OCI-LY1 (cell line): ENCODE data around the gene INHBC.

Source experiments
- H2AFZ ChIP-seq: fragments of 200-600 bp; sonication (generic), shearing (Covaris generic); 2 replicates; pipeline ENCODE4 v1.6.0; 2014; ENCODE audit warnings: antibody characterized with exemption, mild to moderate bottlenecking, low read length
- H3F3A ChIP-seq: fragments of 200-600 bp; sonication (generic), shearing (Covaris generic); 2 replicates; pipeline ENCODE4 v1.6.0; 2014; ENCODE audit warnings: mild to moderate bottlenecking, antibody characterized with exemption, low read length, moderate library complexity; ENCODE audit not compliant: insufficient read depth
- H3K27ac ChIP-seq: fragments of 200-600 bp; sonication (generic); 2 replicates; pipeline ENCODE4 v1.5.1; 2014; ENCODE audit warnings: low read length, mixed run types, mild to moderate bottlenecking, low read depth; ENCODE audit not compliant: poor library complexity, severe bottlenecking
- H3K27me3 ChIP-seq: fragments of 200-600 bp; sonication (generic); 2 replicates; pipeline ENCODE4 v1.6.0; 2014; ENCODE audit warnings: antibody characterized with exemption, mild to moderate bottlenecking, low read length, moderate library complexity; ENCODE audit not compliant: insufficient read depth
- H3K36me3 ChIP-seq: fragments of 200-600 bp; sonication (generic); 2 replicates; pipeline ENCODE4 v1.6.1; 2014; ENCODE audit warnings: mild to moderate bottlenecking, antibody characterized with exemption, low read length, moderate library complexity, mixed read lengths; ENCODE audit not compliant: insufficient read depth
- H3K4me1 ChIP-seq: fragments of 200-600 bp; sonication (generic); 2 replicates; pipeline ENCODE4 v1.5.1; 2014; ENCODE audit warnings: mild to moderate bottlenecking, low read length, moderate library complexity; ENCODE audit not compliant: insufficient read depth, severe bottlenecking
- H3K4me2 ChIP-seq: fragments of 200-600 bp; sonication (generic), shearing (Covaris generic); 2 replicates; pipeline ENCODE4 v1.6.1; 2014; ENCODE audit warnings: low read length
- H3K4me3 ChIP-seq: fragments of 200-600 bp; sonication (generic); 2 replicates; pipeline ENCODE4 v1.5.1; 2014; ENCODE audit warnings: low read length, low read depth, mild to moderate bottlenecking, mixed read lengths; ENCODE audit not compliant: poor library complexity, severe bottlenecking
- H3K79me2 ChIP-seq: fragments of 200-600 bp; shearing (Covaris generic); 2 replicates; pipeline ENCODE4 v1.6.1; 2016; ENCODE audit warnings: mixed run types, low read length, mixed read lengths; ENCODE audit not compliant: insufficient read depth
- H3K9ac ChIP-seq: fragments of 200-600 bp; sonication (generic), shearing (Covaris generic); 2 replicates; pipeline ENCODE4 v1.6.1; 2014; ENCODE audit warnings: mild to moderate bottlenecking, low read length, mixed read lengths
- H3K9me2 ChIP-seq: fragments of 200-600 bp; sonication (generic), shearing (Covaris generic); 2 replicates; pipeline ENCODE4 v1.6.1; 2014; ENCODE audit warnings: low read depth, mild to moderate bottlenecking, low read length, mixed read lengths
- H3K9me3 ChIP-seq: fragments of 200-600 bp; shearing (Covaris generic); 2 replicates; pipeline ENCODE4 v1.6.1; 2014; ENCODE audit warnings: low read length, mixed read lengths
- H4K20me1 ChIP-seq: fragments of 200-600 bp; sonication (generic), shearing (Covaris generic); 2 replicates; pipeline ENCODE4 v1.6.0; 2016; ENCODE audit warnings: mild to moderate bottlenecking, low read length; ENCODE audit not compliant: insufficient read depth
- EZH2 ChIP-seq: fragments of 200-600 bp; sonication (generic), shearing (Covaris generic); IDR thresholded peaks from 2 replicates; pipeline ENCODE4 v1.8.0; 2017; ENCODE audit warnings: borderline replicate concordance, mixed run types, mild to moderate bottlenecking, antibody characterized with exemption, low read length, moderate library complexity, mixed read lengths
- TF ChIP-seq, protein P1 (sequence below): fragments of 200-600 bp; sonication (generic), shearing (Covaris generic); IDR thresholded peaks from 2 replicates; pipeline ENCODE4 v1.5.1; 2017; ENCODE audit warnings: mild to moderate bottlenecking, antibody characterized with exemption, low read length, moderate library complexity, mixed read lengths

Gene INHBC

DNA sequence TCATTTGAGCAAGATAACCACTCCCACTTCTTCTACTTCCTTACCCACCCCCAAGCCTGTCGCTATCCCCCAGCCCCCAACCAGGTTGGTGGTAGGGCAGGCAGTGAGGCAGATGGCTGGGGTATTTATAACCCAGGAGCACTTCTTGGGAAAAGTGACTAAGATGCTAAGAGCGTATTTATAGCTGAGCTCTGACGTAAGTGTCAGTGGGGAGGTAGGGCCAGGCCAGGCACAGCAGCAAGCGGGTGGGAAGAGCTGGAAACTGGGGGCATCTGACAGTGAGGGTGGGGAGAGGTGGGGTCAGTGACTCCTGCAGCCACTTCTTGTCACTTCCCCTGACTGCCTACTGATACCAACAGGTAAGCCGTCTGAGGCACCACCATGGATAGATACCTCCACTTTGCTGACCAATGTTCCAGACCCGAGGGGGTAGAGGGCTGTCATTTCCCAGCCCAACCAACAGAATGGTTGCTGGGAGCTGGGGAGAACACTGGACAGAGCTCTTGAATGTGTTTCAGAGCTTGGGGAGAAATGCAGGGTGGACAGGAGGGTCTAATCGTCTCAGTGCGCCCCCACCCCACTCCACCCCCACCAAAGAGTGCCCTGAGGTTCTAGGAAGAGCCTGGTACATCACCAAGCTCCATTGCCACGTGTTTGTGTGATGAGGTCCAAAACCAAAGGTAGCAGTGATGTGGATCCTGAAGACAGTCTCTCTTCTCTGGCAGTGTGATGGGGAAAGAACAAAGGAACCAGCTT is 17.8 kb downstream of the INHBC start:
- no peak overlapping the region for H3K27ac ChIP-seq
- H3K27me3 ChIP-seq, result no peaks in the 10 kb centered on the region
- H3K36me3 ChIP-seq, result no peaks in the 10 kb centered on the region
- H3F3A ChIP-seq, result no peaks in the 10 kb centered on the region
- H3K4me3 ChIP-seq, result no peak overlapping the region
- H3K4me1 ChIP-seq, result peaks cover 10% of the 10 kb centered on the region
- H3K9ac ChIP-seq, result no peak overlapping the region
- no peaks in the 10 kb centered on the region for H3K79me2 ChIP-seq
- TF ChIP-seq, protein P1, sequence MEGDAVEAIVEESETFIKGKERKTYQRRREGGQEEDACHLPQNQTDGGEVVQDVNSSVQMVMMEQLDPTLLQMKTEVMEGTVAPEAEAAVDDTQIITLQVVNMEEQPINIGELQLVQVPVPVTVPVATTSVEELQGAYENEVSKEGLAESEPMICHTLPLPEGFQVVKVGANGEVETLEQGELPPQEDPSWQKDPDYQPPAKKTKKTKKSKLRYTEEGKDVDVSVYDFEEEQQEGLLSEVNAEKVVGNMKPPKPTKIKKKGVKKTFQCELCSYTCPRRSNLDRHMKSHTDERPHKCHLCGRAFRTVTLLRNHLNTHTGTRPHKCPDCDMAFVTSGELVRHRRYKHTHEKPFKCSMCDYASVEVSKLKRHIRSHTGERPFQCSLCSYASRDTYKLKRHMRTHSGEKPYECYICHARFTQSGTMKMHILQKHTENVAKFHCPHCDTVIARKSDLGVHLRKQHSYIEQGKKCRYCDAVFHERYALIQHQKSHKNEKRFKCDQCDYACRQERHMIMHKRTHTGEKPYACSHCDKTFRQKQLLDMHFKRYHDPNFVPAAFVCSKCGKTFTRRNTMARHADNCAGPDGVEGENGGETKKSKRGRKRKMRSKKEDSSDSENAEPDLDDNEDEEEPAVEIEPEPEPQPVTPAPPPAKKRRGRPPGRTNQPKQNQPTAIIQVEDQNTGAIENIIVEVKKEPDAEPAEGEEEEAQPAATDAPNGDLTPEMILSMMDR, result no peak
- TF ChIP-seq EZH2, result no peak
- no peaks in the 10 kb centered on the region for H3K9me2 ChIP-seq
- H3K4me2 ChIP-seq, result no peak overlapping the region
- H3K9me3 ChIP-seq, result no peaks in the 10 kb centered on the region
- no peak overlapping the region for H2AFZ ChIP-seq
- H4K20me1 ChIP-seq, result no peaks in the 10 kb centered on the region

DNA sequence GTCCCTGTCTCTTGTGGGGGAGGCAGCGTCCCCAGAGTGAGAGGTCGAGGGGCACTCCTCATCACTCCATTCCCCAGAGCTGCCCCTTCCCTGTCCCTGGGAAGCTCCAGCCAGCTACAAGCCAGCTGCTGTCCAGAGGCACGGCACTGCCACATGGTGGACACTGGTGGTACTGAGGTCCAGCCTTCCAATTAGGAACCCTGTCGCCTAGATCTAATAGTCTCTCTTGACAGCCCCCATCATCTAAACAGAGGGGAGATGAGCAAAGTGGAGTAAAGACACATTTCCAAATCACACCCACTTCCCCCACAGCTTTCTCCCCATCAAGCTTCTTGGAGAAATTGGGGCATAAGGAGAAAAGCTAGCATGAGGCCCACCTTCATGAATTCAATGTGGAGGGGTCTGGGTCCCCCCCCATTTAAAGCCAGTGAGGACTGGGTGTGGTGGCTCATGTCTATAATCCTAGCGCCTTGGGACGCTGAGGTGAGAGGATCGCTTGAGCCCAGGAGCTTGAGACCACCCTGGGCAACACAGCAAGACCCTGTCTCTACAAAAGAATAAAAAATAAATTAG is 18.4 kb downstream of the INHBC start:
- H3K4me1 ChIP-seq, result peaks cover 10% of the 10 kb centered on the region
- no peaks in the 10 kb centered on the region for H3K9me2 ChIP-seq
- no peaks in the 10 kb centered on the region for H3K79me2 ChIP-seq
- H3K27me3 ChIP-seq, result no peaks in the 10 kb centered on the region
- H3F3A ChIP-seq, result no peaks in the 10 kb centered on the region
- H3K9me3 ChIP-seq, result no peaks in the 10 kb centered on the region
- H3K27ac ChIP-seq, result no peak overlapping the region
- H4K20me1 ChIP-seq, result no peaks in the 10 kb centered on the region
- no peak overlapping the region for H2AFZ ChIP-seq
- no peak overlapping the region for H3K9ac ChIP-seq
- H3K4me3 ChIP-seq, result no peak overlapping the region
- H3K36me3 ChIP-seq, result no peaks in the 10 kb centered on the region
- no peak overlapping the region for H3K4me2 ChIP-seq
- TF ChIP-seq, protein P1, result peak; percentile 87
- TF ChIP-seq EZH2, result no peak

DNA sequence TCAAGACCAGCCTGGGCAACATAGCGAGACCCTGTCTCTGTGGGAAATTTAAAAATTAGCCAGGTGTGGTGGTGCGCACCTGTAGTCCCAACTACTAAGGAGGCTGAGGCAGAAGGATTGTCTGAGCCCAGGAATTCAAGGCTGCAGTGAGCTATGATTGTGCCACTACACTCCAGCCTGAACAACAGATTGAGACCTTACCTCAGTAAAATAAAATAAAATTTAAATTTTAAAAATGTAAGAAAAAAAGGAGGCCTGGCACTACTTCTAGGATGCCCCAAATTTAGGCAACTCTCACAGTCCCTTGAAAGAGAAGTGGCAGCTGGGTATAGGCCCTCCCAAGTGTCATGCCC is 19.6 kb downstream of the INHBC start:
- Histone ChIP-seq H3K4me2 (no peak overlapping the region), H4K20me1 (no peaks in the 10 kb centered on the region), H3K9me3 (no peaks in the 10 kb centered on the region), H2AFZ (no peak overlapping the region), H3F3A (no peaks in the 10 kb centered on the region), H3K4me1 (peaks cover 18% of the 10 kb centered on the region), H3K27ac (no peak overlapping the region), H3K27me3 (no peaks in the 10 kb centered on the region), H3K4me3 (no peak overlapping the region), H3K9me2 (no peaks in the 10 kb centered on the region), H3K79me2 (no peaks in the 10 kb centered on the region), H3K36me3 (no peaks in the 10 kb centered on the region), H3K9ac (no peak overlapping the region)
- no peak for TF ChIP-seq EZH2
- TF ChIP-seq, protein P1, result no peak
